ENCODE results near the gene CDH15.

DNA sequence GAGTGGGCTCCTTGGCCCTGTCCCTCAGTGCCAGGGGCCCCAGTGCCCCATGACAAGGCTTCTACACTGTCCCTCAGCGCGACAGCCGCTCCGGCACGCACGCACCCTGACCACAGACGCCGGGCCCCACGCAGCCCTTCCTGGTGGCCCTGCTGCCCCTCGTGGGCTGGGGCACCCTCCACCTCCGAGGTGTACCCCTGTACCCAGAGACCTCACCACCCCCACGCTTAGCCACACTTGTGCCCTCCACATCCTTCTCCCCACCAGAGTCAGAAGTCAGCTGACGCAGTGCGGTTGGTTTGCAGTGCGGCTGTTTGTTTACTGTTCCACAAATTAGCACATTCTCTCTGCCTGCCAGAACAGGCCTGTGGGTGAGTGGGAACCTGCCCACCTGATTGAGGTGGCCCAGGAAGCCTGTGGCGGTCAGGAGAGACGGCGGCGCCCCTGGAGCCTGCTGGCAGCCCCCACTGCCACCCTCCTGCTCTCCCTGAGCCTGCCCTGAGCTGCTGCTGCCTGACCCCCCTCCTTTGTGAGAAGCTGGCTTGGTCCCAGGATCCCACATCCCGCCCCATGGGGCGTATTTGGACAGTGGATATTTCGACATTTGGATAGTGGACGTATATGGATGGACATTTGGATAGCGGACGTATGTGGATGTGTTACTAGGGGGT, 38.0 kb upstream of the CDH15 start:
- TF ChIP-seq POLR2A (IDR thresholded peaks at IDR 0.05; ENCODE audit: low read depth, low read length) (no peak), POLR2AphosphoS5 (IDR thresholded peaks at IDR 0.05; ENCODE audit: low read depth, low read length) (no peak)

Measured in GM12892 (cell line).